Left lung (tissue), 10 donors: ENCODE data around the gene TMEM222. TPM values are rescaled to one million over a fixed set of nuclear protein-coding genes. Genes with fewer than 3 reads are reported as not detected.

Experiments used
- ATAC-seq: fragments of 200-7000 bp; cut with Tn5 transposase; one replicate; pipeline ENCODE4 v1.9.1; 2020; ENCODE audit warnings: moderate library complexity
- DNase-seq, 4 donors: peaks; one replicate each; pipeline ENCODE4 v3.0.0-alpha.2; 2013 to 2020
- H3K27ac ChIP-seq, 2 donors: fragments of 200-600 bp; sonication (generic) in 1 of 2; one replicate each; pipeline versions ENCODE4 v1.5.0 to v1.8.0; 2020 to 2021
- H3K27me3 ChIP-seq, 2 donors: fragments of 200-600 bp; sonication (generic) in 1 of 2; one replicate each; pipeline versions ENCODE4 v1.5.0 to v1.8.0; 2020 to 2021
- H3K36me3 ChIP-seq, 2 donors: fragments of 200-600 bp; sonication (generic) in 1 of 2; one replicate each; pipeline versions ENCODE4 v1.5.0 to v1.8.0; 2020 to 2021
- H3K4me1 ChIP-seq, 2 donors: fragments of 200-600 bp; one replicate each; pipeline ENCODE4 v1.8.0; 2021
- H3K4me3 ChIP-seq, 2 donors: fragments of 200-600 bp; sonication (generic) in 1 of 2; one replicate each; pipeline versions ENCODE4 v1.5.0 to v1.8.0; 2020 to 2021; ENCODE audit warnings: mild to moderate bottlenecking in 1 of 2
- H3K9me3 ChIP-seq, 2 donors: fragments of 200-600 bp; sonication (generic) in 1 of 2; one replicate each; pipeline versions ENCODE4 v1.5.0 to v1.8.0; 2020 to 2021
- CTCF ChIP-seq, 2 donors: fragments of 200-600 bp; sonication (generic) in 1 of 2; IDR thresholded peaks; one replicate each; pipeline versions ENCODE4 v1.5.0 to v1.8.0; 2021; ENCODE audit warnings: antibody characterized with exemption in 2 of 2
- intact Hi-C, 2 donors: fragments of 100-400 bp; cut with DNase I; formaldehyde crosslinking; loops; one replicate each; pipeline versions ENCODE4 v1.11.2 to v1.14.2; 2022
- polyA plus RNA-seq, 6 donors: library from polyadenylated mRNA; unstranded; fragments of 120-200 nt; gene quantifications; one replicate each; pipeline ENCODE4 v1.2.1, GENCODE V29; 2013; ENCODE audit not compliant: insufficient read length in 6 of 6
- total RNA-seq, 2 donors: library from RNA; stranded (reverse); fragmentation: NEBNext Ultra II Directional; extraction: Animal tissue kit (Norgen Biotek cat#: 25700); gene quantifications; one replicate each; pipeline ENCODE4 v1.2.1, GENCODE V29; 2021
- donor health status: DM: no; HTN: yes; CAD: no.
- donor health status: DM: no; HTN: no; CAD: no.

TMEM222 gene
- total and polyA plus RNA-seq, 8 donors: 29.4 to 40.4 (median 35.7) TPM

- H3K27me3 ChIP-seq: no peaks in the 10 kb centered on the region
- H3K4me3 ChIP-seq: no peak overlapping the region
- TF ChIP-seq CTCF (IDR thresholded peaks at IDR 0.05): no peak
- ATAC-seq (peak; percentile 12), DNase-seq (peak in 3 of 4 donors; percentile 41 to 69 (median 49))
- H3K9me3 ChIP-seq: no peaks in the 10 kb centered on the region
- H3K4me1 ChIP-seq: peaks cover 19 to 21% of the 10 kb centered on the region in 2 donors
- intact Hi-C loops: loop anchor here (5.0 to 10.0 kb wide), 3 partner anchors 93 to 315 kb away; partner anchors contain the start of gene GPR3 (in 2 of the 2)
- peaks cover 0 to 91% of the 10 kb centered on the region in 2 donors for H3K36me3 ChIP-seq
- H3K27ac ChIP-seq: peak overlapping the region; percentile 60 to 68
Measured at GRCh38 chr1:27299385-27300271, 22.3 kb upstream of the TMEM222 start.

DNA sequence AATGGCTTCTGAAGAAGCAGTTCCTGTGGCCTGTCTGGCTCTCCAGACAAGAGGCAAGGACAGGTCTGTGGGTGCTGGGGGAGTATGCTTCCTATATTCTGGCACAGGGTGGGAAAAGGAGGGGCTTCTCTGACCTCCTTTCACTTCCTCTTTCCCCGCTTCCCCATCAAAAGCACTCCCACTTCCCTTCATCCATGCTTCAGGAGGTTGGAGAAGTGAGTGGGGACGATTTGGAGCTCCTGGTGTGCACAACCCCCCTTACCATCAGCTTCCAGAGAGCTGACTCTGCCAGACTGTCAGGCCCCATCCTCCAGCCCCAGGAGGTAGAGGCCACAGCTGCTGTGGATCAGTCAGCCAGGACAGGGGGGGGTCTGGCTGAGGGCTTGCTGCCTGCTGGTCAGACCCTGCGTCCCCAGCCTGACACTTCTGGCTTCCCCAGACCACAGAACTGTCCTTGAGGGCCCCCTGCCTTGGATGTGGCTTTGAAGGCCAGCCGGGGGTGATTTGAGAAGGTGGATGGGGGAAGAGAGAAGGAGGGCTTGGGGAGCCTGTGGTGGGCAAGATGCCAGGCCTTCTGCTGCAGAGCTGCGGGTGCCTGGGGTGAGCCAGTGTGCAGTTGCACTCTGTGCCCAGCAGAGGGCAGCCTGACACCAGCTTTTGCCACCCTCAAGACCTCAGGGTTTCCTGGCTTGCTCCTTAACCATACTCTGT is 21.5 kb upstream of the TMEM222 start:
- DNase-seq (peak; percentile 84 to 97 (median 94)), ATAC-seq (peak; percentile 94)
- Histone ChIP-seq H3K27ac (peak overlapping the region; percentile 60 to 68), H3K9me3 (no peaks in the 10 kb centered on the region), H3K36me3 (peaks cover 0 to 91% of the 10 kb centered on the region in 2 donors), H3K4me1 (peaks cover 19 to 21% of the 10 kb centered on the region in 2 donors), H3K27me3 (no peaks in the 10 kb centered on the region), H3K4me3 (no peak overlapping the region)
- peak; percentile 97 to 100 for TF ChIP-seq CTCF (IDR thresholded peaks at IDR 0.05)
- intact Hi-C loops: loop anchor here (10.0 kb wide), 2 partner anchors 94 to 314 kb away; partner anchors contain the start of gene GPR3 (in 1 of the 2)

DNA sequence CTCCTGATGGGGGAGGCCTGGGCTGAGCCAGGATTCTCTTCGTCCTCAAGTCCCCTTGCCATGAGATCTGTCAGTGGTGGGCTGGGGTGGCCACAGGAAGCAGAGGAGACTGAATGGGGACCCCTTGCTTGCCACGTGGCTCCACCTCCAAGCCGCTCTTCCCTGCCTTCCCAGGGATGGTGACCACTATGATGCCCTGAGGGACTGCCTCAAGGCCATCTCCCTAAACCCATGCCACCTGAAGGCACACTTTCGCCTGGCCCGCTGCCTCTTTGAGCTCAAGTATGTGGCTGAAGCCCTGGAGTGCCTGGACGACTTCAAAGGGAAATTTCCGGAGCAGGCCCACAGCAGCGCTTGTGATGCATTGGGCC is 20.9 kb upstream of the TMEM222 start:
- DNase-seq (no peak), ATAC-seq (no peak)
- Histone ChIP-seq H3K27me3 (no peaks in the 10 kb centered on the region), H3K9me3 (no peaks in the 10 kb centered on the region), H3K4me1 (peaks cover 19 to 21% of the 10 kb centered on the region in 2 donors), H3K4me3 (no peak overlapping the region), H3K27ac (peak overlapping the region in 1 of 2 donors; percentile 68), H3K36me3 (peaks cover 0 to 90% of the 10 kb centered on the region in 2 donors)
- no peak for TF ChIP-seq CTCF (IDR thresholded peaks at IDR 0.05)
- intact Hi-C loops: loop anchor here (10.0 kb wide), 2 partner anchors 94 to 314 kb away; partner anchors contain the start of gene GPR3 (in 1 of the 2)

- H3K9me3 ChIP-seq: no peaks in the 10 kb centered on the region
- intact Hi-C loops: loop anchor here (10.0 kb wide), 2 partner anchors 93 to 313 kb away; partner anchors contain the start of gene GPR3 (in 1 of the 2)
- peaks cover 19 to 21% of the 10 kb centered on the region in 2 donors for H3K4me1 ChIP-seq
- no peak overlapping the region for H3K27ac ChIP-seq
- DNase-seq (no peak), ATAC-seq (no peak)
- peaks cover 0 to 92% of the 10 kb centered on the region in 2 donors for H3K36me3 ChIP-seq
- TF ChIP-seq CTCF (IDR thresholded peaks at IDR 0.05): no peak
- H3K4me3 ChIP-seq: no peak overlapping the region
- no peaks in the 10 kb centered on the region for H3K27me3 ChIP-seq
Measured at GRCh38 chr1:27301582-27302199, 20.3 kb upstream of the TMEM222 start.
